HepG2 (cell line): ENCODE data around the gene MTHFS. TPM values are rescaled to one million over a fixed set of nuclear protein-coding genes. Genes with fewer than 3 reads are reported as not detected.

Experiments used
- ATRX ChIP-seq: sonication (generic); formaldehyde crosslinking; IDR thresholded peaks from 2 replicates; pipeline ENCODE4 v1.4.0; 2020; ENCODE audit warnings: missing genetic modification reagents, borderline replicate concordance
- DZIP1 ChIP-seq: sonication (generic); formaldehyde crosslinking; IDR thresholded peaks from 2 replicates; pipeline ENCODE4 v1.5.0; 2020; ENCODE audit warnings: mild to moderate bottlenecking, missing genetic modification reagents
- FLYWCH1 ChIP-seq: sonication (generic); formaldehyde crosslinking; IDR thresholded peaks from 2 replicates; pipeline ENCODE4 v1.8.1; 2023; ENCODE audit warnings: mild to moderate bottlenecking, missing genetic modification reagents
- FOXA3 ChIP-seq: IDR thresholded peaks from 2 replicates; pipeline ENCODE4 v1.6.1; 2016; ENCODE audit warnings: missing genetic modification reagents, missing compliant biosample characterization
- HDAC1 ChIP-seq: sonication (generic); formaldehyde crosslinking; IDR thresholded peaks from 2 replicates; pipeline ENCODE4 v1.5.1; 2020; ENCODE audit warnings: mild to moderate bottlenecking, missing genetic modification reagents
- HNRNPK ChIP-seq: fragments of 200-400 bp; formaldehyde crosslinking; IDR thresholded peaks from 2 replicates; pipeline ENCODE4 v1.6.1; 2018; ENCODE audit warnings: low read length, low read depth, moderate library complexity, mild to moderate bottlenecking; ENCODE audit not compliant: poor library complexity, severe bottlenecking
- HOXA9 ChIP-seq: sonication (generic); formaldehyde crosslinking; IDR thresholded peaks from 2 replicates; pipeline ENCODE4 v1.8.1; 2022; ENCODE audit warnings: missing genetic modification reagents, mild to moderate bottlenecking, moderate library complexity, borderline replicate concordance
- IKZF5 ChIP-seq: IDR thresholded peaks from 2 replicates; pipeline ENCODE4 v1.6.1; 2018; ENCODE audit warnings: missing genetic modification reagents, mild to moderate bottlenecking, missing compliant biosample characterization
- LBX2 ChIP-seq: sonication (generic); formaldehyde crosslinking; IDR thresholded peaks from 2 replicates; pipeline ENCODE4 v1.5.0; 2020; ENCODE audit warnings: missing genetic modification reagents, mild to moderate bottlenecking, borderline replicate concordance
- LCORL ChIP-seq, 2 experiments: fragments of 450-650 bp in 1 of 2; sonication (generic) in 1 of 2; formaldehyde crosslinking in 1 of 2; IDR thresholded peaks; 2 replicates each; pipeline versions ENCODE4 v1.5.0 to v1.6.1; 2017 to 2020; ENCODE audit warnings: antibody characterized with exemption in 1 of 2, missing genetic modification reagents in 1 of 2
- NONO ChIP-seq, 2 experiments: fragments of 450-650 bp in 1 of 2; sonication (generic) in 1 of 2; formaldehyde crosslinking in 1 of 2; IDR thresholded peaks in 1 of 2; conservative IDR thresholded peaks in 1 of 2; 2 replicates each; pipeline versions ENCODE4 v1.6.1 to v1.8.0; 2017 to 2022; ENCODE audit warnings: mild to moderate bottlenecking in 1 of 2, missing genetic modification reagents in 1 of 2, moderate library complexity in 1 of 2
- ONECUT2 ChIP-seq: sonication (generic); formaldehyde crosslinking; IDR thresholded peaks from 2 replicates; pipeline ENCODE4 v1.4.0; 2020; ENCODE audit warnings: missing genetic modification reagents
- PCBP1 ChIP-seq: fragments of 200-400 bp; formaldehyde crosslinking; IDR thresholded peaks from 2 replicates; pipeline ENCODE4 v1.6.1; 2017; ENCODE audit warnings: mild to moderate bottlenecking, low read depth, low read length, borderline replicate concordance
- SMYD3 ChIP-seq: sonication (generic); formaldehyde crosslinking; IDR thresholded peaks from 2 replicates; pipeline ENCODE4 v1.8.1; 2023; ENCODE audit warnings: mild to moderate bottlenecking, missing genetic modification reagents
- TEAD3 ChIP-seq: optimal IDR thresholded peaks from 2 replicates; pipeline ENCODE3; 2016; ENCODE audit warnings: borderline replicate concordance
- THAP11 ChIP-seq: IDR thresholded peaks from 2 replicates; pipeline ENCODE4 v1.6.1; 2016; ENCODE audit warnings: missing biosample characterization, missing genetic modification reagents
- ZFX ChIP-seq: sonication (generic); formaldehyde crosslinking; IDR thresholded peaks from 2 replicates; pipeline ENCODE4 v1.4.0; 2020; ENCODE audit warnings: mild to moderate bottlenecking, low read depth, missing genetic modification reagents, moderate library complexity
- ZNF235 ChIP-seq: sonication (generic); formaldehyde crosslinking; IDR thresholded peaks from 2 replicates; pipeline ENCODE4 v1.8.1; 2023; ENCODE audit warnings: mild to moderate bottlenecking, missing genetic modification reagents, borderline replicate concordance
- ZNF333 ChIP-seq: sonication (generic); formaldehyde crosslinking; IDR thresholded peaks from 2 replicates; pipeline ENCODE4 v1.4.0; 2020; ENCODE audit warnings: mild to moderate bottlenecking, missing genetic modification reagents, borderline replicate concordance
- ZNF709 ChIP-seq: sonication (generic); formaldehyde crosslinking; IDR thresholded peaks from 2 replicates; pipeline ENCODE4 v1.5.0; 2020; ENCODE audit warnings: mild to moderate bottlenecking, missing genetic modification reagents
- ZNF768 ChIP-seq: sonication (generic); formaldehyde crosslinking; IDR thresholded peaks from 2 replicates; pipeline ENCODE4 v1.4.0; 2020; ENCODE audit warnings: missing genetic modification reagents
- polyA plus RNA-seq, 8 experiments: library from polyadenylated mRNA; depleted of rRNA in 3 of 8; stranded (reverse) in 7 of 8; unstranded in 1 of 8; fragments of >200 nt; fragmentation: Illumina TruSeq in 4 of 8; extraction: Trizol in 4 of 8; gene quantifications; 2 replicates each; pipeline versions ENCODE4 v1.2.1 to v1.2.3, GENCODE V29; 2011 to 2016; ENCODE audit warnings: low read depth in 4 of 8, missing spikeins in 1 of 8, mixed read lengths in 1 of 8; ENCODE audit not compliant: insufficient read depth in 1 of 8
- total RNA-seq, 5 experiments: library from RNA; depleted of rRNA; stranded (reverse); fragments of >200 nt; fragmentation: Illumina TruSeq; extraction: Trizol; gene quantifications; 2 replicates each; pipeline ENCODE4 v1.2.3, GENCODE V29; 2016; ENCODE audit warnings: low read depth in 1 of 5

Gene MTHFS
- total and polyA plus RNA-seq, 2 of the 13 experiments (the other 11 are each of a cell fraction or from before 2014, with no cell fraction given), result 37.0 to 49.7 TPM

DNA sequence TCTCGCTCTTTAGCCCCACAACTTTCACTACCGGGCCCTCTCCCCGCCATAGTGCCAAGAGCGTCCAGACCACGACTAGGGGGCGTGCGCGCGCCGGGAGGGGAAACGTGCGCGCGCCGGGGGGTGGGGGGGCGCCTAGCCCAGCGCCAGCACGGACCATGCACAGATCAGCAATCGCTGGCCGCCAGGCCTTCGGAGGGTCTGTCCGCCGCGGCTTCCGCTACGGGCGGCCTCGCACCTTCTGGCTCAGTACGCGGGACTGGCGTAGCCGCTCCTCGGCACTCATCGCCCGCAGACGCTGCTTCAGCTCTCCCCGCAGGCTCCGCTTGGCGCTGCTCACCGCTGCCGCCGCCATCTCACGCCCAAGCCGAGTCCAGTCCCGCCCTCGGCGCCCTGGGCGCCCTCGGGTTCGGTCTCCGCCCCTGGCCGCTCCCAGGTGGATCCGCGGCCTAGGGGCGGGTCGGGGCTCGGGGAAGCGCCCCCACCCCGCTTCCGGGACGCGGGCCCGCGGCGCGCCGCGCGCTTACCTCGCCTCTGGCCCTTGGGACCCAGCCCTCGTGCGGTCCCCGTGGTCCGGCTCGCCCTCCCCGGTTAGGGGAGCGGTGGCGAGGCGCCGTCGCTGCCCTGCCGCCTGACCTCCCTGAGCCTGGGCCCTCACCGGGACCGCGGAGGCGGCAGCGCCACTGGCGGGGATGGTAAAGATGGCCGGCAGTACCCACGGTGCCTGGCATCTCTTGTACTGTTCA lies at the start of gene MTHFS (continued):
- peak; percentile 87 for TF ChIP-seq HDAC1 (CRISPR knock-in tag)
- no peak for TF ChIP-seq ATRX (CRISPR knock-in tag)
- TF ChIP-seq HOXA9 (CRISPR knock-in tag), result peak; percentile 84; the same call in 1 of the 2 replicates
- TF ChIP-seq FLYWCH1 (CRISPR knock-in tag), result peak; percentile 62; the same call in 1 of the 2 replicates
- TF ChIP-seq ZNF333 (CRISPR knock-in tag), result no peak; the same call in 1 of the 2 replicates
- peak; percentile 86 for TF ChIP-seq IKZF5 (CRISPR knock-in tag)
- TF ChIP-seq FOXA3 (CRISPR knock-in tag), result peak; percentile 38
- TF ChIP-seq PCBP1, result 0 out of 2 replicates have a peak, but pooled peaks have one; percentile 69
- TF ChIP-seq HNRNPK, result peak; percentile 79
- no peak for TF ChIP-seq NONO (IDR thresholded peaks at IDR 0.05)
- TF ChIP-seq NONO (CRISPR knock-in tag; conservative IDR thresholded peaks at IDR 0.05), result peak; percentile 91
- 0 out of 2 replicates have a peak, but pooled peaks have one; percentile 9 for TF ChIP-seq ONECUT2 (CRISPR knock-in tag)
- no peak for TF ChIP-seq LCORL (IDR thresholded peaks at IDR 0.05)
- TF ChIP-seq LCORL (CRISPR knock-in tag; IDR thresholded peaks at IDR 0.05), result peak; percentile 26
- peak; percentile 77 for TF ChIP-seq ZNF768
- no peak for TF ChIP-seq SMYD3 (CRISPR knock-in tag)
- TF ChIP-seq ZFX (CRISPR knock-in tag), result peak; percentile 96
- peak; percentile 2 for TF ChIP-seq TEAD3 (CRISPR knock-in tag)
- peak; percentile 92 for TF ChIP-seq DZIP1 (CRISPR knock-in tag)
- TF ChIP-seq ZNF235 (CRISPR knock-in tag), result no peak; the same call in 1 of the 2 replicates
- peak; percentile 96 for TF ChIP-seq ZNF709 (CRISPR knock-in tag)
- TF ChIP-seq LBX2 (CRISPR knock-in tag), result 0 out of 2 replicates have a peak, but pooled peaks have one; percentile 91
- TF ChIP-seq THAP11 (CRISPR knock-in tag), result peak; percentile 62; the same call in 1 of the 2 replicates
